Measurements from ENCODE around the gene ELP2. TPM values are rescaled to one million over a fixed set of nuclear protein-coding genes. Genes with fewer than 3 reads are reported as not detected.

ELP2 gene
- total RNA-seq, 1 donor from 2014 or later = 46.1 TPM

DNA sequence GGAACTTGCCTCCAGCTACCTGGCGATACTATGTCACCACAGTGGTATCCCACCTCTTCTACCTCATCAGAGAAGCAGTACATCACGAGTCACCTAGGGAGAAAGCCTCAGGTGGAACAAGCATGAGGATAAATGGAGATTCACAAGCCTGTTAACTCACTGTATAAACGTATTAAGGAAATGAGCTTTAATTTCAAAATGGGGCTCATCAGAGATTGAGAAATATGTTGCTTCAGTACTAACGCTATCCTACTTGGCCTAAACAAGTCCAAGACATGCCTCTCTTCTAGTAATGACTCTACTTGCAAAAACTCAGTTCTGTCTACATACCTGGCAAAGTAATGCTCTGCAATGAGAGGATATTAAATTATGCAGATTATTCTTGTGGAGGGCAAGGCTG, 4.9 kb upstream of the ELP2 start:
- TF ChIP-seq, protein P1, sequence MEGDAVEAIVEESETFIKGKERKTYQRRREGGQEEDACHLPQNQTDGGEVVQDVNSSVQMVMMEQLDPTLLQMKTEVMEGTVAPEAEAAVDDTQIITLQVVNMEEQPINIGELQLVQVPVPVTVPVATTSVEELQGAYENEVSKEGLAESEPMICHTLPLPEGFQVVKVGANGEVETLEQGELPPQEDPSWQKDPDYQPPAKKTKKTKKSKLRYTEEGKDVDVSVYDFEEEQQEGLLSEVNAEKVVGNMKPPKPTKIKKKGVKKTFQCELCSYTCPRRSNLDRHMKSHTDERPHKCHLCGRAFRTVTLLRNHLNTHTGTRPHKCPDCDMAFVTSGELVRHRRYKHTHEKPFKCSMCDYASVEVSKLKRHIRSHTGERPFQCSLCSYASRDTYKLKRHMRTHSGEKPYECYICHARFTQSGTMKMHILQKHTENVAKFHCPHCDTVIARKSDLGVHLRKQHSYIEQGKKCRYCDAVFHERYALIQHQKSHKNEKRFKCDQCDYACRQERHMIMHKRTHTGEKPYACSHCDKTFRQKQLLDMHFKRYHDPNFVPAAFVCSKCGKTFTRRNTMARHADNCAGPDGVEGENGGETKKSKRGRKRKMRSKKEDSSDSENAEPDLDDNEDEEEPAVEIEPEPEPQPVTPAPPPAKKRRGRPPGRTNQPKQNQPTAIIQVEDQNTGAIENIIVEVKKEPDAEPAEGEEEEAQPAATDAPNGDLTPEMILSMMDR (conservative IDR thresholded peaks at IDR 0.05; ENCODE audit: low read depth, low read length) = no peak
- DNase-seq (ENCODE audit: low read depth) = no peak
- H3K4me3 ChIP-seq (ENCODE audit: low read depth, low read length) = no peak overlapping the region

DNA sequence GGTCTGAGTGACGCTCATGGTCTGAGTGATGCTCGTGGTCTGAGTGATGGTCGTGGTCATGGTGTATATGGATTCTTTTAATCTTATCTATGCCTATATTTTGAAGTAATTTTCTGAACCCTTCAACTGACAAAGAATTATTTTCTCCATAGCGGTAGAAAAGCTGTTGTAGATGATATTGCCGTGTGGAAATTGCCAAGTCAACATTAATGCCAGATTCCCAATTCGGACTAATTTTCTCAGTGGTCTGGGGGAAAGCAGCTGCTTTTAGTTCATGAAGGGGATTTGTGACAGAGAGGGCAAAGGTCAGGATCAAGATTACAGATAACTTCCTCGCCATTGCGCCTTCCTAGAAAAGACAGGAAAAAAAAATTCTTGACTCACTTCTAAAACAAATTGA, 3.0 kb upstream of the ELP2 start:
- TF ChIP-seq, protein P1 (conservative IDR thresholded peaks at IDR 0.05; ENCODE audit: low read depth, low read length) = no peak
- DNase-seq (ENCODE audit: low read depth) = no peak
- H3K4me3 ChIP-seq (ENCODE audit: low read depth, low read length) = no peak overlapping the region

DNA sequence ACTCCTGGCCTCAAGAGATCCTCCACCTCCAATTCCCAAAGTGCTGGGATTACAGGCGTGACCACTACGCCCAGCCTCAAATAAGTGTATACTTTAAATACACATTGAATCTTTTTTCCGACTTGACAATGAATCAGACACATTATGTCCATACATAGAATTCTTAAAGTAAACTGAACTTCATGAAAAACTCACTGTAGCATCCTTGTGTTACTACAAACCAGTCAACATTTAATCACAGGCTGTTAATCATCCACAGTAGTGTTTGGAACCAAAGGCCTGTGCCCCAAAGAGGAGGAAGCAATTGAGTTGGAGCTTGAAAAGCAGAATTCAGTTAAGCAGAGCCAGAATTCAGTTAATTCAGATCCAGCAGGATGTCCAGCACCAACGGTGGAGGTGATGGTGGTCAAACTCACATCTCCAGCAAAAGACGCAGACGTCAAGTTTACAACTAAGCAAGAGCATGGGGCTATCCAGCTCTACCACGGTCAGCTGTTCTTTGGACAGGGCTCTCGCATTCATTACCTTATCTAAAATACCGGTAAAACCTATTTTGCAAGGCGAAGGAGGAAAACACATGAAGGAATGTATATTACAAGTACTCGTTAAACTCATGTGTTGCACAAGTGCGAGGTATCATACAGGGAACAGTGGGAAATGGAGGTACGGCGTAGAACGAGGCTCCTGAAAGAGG, 1.7 kb upstream of the ELP2 start:
- TF ChIP-seq, protein P1 (conservative IDR thresholded peaks at IDR 0.05; ENCODE audit: low read depth, low read length) = no peak
- peak overlapping the region; percentile 73 for H3K4me3 ChIP-seq (ENCODE audit: low read depth, low read length)
- DNase-seq (ENCODE audit: low read depth) = no peak

DNA sequence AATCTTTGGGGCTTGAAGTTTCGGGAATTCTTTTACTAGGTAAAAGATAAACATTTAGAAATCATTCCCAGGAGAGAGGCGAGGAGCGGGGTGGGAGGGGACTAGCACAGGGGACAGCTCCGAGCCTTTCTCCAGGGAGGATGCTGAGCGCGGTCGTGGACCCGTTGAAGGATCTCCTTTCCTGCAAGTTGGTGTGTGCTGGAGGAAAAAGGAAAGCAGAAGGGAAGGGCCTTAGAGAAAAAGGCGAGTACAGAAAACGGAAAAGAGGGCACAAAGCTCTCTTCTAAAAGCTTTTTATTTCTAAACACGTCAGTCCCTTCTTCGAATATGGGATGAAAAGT, 1.2 kb upstream of the ELP2 start:
- TF ChIP-seq, protein P1 (conservative IDR thresholded peaks at IDR 0.05; ENCODE audit: low read depth, low read length) = no peak
- H3K4me3 ChIP-seq (ENCODE audit: low read depth, low read length) = peak overlapping the region; percentile 73
- no peak for DNase-seq (ENCODE audit: low read depth)

DNA sequence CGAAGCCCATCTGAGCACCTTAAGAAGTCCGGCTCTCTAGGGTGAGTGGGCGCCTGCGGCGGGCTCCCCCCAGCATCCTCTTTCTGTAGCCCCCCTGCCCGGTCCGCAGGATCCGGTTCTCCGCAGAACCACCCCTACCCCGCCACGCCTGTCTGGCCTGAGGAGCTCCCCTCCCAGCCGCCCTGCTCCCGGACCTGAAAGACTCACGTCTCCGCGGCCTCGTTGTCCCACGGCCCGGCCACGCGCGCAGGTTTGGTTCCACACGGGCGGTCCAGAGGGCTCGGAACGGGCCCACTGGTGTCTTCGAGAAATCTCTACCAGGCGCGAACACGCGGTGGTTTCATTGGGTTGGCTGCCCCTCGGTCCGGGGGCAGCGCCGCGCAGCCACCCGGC, 796 bp upstream of the ELP2 start:
- no peak for DNase-seq (ENCODE audit: low read depth)
- TF ChIP-seq, protein P1 (conservative IDR thresholded peaks at IDR 0.05; ENCODE audit: low read depth, low read length) = no peak
- H3K4me3 ChIP-seq (ENCODE audit: low read depth, low read length) = peak overlapping the region; percentile 73

DNA sequence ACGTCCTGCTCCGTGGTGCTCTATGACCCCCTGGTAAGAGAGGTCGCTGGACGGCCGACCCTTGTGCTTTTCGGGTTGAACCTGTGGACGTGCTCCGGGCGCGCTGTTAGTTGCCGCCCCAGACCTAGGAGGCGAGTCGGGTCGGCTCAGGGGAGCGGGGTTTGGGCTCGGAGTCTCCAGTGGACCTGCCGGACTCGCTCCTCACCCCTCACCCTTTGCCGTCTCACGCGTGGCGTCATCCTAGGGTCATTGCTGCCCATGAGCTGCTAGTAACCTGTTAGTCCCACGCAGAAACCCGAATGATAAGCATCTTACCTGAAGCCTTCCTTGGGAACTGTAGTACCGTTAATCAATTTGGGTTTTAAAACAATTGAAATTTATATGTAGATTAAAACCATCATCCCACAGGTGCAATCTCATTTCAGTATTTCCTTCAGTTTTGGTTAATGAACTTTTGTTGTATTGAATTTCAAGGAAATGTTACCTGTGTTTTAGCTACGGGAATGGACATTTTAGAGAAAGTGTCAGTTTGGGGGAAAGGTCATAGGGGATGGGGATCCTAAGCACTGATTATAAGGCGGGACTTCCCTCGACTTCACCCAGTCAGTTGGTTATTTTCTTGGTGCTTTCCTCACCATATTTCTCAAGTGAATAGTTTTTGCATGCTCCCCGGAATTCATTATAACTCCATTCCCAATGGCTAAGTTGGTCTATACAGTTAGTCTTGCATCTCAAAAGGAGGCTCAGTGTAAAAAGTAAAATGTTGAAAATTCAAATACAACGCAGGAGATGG, 536 bp downstream of the ELP2 start:
- H3K4me3 ChIP-seq (ENCODE audit: low read depth, low read length) = peak overlapping the region; percentile 73
- DNase-seq (ENCODE audit: low read depth) = no peak
- TF ChIP-seq, protein P1 (conservative IDR thresholded peaks at IDR 0.05; ENCODE audit: low read depth, low read length) = no peak
